RKO (cell line): ENCODE data around the gene EPC1.
"Not testable (repeated sequence)": the region's sequence is repeated elsewhere in the genome, so short reads cannot be mapped to it uniquely, and the experiment has no call there.

Experiments
- DNase-seq: peaks from one replicate; pipeline ENCODE4 v3.0.0-alpha.2; 2016; ENCODE audit warnings: low spot score

Gene EPC1

DNA sequence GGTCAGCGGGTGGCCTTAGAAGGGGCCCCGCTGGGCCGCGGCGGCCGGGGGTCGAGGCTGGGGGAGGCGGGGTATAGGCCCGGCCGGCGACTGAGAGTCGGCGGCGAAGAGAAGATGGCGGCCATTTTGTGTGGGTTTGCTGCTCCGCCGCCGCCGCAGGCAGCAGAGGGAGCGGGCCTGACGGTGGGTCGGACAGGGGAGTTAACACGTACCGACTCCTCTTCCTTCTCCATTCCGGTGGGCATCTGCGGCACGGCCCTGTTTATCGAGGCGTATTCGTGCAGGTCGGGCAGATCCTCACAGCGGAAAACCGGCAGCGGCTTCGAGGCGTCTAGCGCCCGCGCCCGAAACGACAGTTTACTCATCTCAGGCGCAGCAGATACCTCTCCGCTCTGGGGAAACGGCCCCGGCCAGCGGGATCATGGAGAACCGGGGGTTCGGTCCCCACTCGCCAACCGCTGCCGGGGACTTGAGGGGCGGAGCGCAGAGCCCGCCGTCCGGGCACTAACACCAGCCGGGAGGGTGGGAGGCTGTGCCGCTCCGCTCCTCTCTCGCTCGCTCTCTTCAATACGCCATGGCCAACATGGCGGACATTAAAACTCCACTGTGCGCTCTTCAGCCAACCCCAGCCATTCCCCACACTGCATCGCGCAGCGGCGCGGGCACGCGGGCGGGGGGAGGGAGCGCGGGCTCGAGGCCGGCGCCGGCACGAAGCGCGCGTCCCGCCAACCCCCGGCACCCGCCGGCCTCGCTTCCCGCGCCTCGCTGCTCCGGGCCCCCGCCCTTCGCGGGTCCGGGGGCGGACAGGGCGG, at the start of gene EPC1:
EPC1 (minus strand) TSS at position 608 of the 812 bp plus-strand sequence; CDS start at position 365, 243 bp downstream.
- peak; percentile 90 for DNase-seq

- DNase-seq, result no peak
These were observed 47.0 kb upstream of the EPC1 start for GRCh38 chr10:32393911-32394310.

- not testable (repeated sequence) for DNase-seq
These were observed 45.3 kb upstream of the EPC1 start for GRCh38 chr10:32392284-32392683.

GRCh38 chr10:32390193-32390592, 43.2 kb upstream of the EPC1 start:
- DNase-seq, result no peak

- DNase-seq, result no peak
These were observed 41.5 kb upstream of the EPC1 start for GRCh38 chr10:32388258-32389027.

GRCh38 chr10:32386623-32387260, 39.8 kb upstream of the EPC1 start:
- peak; percentile 25 for DNase-seq

GRCh38 chr10:32384171-32384570, 37.2 kb upstream of the EPC1 start:
- no peak for DNase-seq

GRCh38 chr10:32381165-32381564, 34.2 kb upstream of the EPC1 start:
- DNase-seq, result no peak

DNA sequence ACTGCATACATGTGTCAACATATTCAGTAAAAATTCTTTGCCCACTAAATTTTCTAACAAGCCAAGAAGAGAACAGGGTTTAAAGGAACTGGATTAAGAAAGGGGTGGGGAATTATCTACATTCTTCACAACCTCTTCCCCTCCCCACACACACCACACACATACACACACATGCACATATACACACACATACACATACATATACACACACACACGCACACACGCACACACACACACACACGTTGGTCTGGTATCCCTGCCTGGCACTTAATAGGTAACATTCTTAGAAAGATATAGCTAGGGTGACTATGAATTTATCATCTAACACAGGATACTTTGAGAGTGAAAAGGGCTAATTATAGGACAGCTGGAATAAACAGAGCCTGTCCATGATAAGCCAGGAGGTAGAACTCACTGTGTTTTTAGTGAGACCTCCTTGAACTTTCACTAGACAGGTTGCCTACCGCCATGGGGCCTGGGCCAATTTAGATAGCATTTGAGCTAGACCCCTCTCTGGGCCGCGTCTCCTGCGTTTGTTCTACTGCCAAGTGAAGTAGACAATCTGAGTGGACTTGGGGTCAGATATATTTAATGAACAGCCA, 33.1 kb upstream of the EPC1 start:
- DNase-seq, result no peak

GRCh38 chr10:32379318-32379949, 32.5 kb upstream of the EPC1 start:
- peak; percentile 83 for DNase-seq

DNA sequence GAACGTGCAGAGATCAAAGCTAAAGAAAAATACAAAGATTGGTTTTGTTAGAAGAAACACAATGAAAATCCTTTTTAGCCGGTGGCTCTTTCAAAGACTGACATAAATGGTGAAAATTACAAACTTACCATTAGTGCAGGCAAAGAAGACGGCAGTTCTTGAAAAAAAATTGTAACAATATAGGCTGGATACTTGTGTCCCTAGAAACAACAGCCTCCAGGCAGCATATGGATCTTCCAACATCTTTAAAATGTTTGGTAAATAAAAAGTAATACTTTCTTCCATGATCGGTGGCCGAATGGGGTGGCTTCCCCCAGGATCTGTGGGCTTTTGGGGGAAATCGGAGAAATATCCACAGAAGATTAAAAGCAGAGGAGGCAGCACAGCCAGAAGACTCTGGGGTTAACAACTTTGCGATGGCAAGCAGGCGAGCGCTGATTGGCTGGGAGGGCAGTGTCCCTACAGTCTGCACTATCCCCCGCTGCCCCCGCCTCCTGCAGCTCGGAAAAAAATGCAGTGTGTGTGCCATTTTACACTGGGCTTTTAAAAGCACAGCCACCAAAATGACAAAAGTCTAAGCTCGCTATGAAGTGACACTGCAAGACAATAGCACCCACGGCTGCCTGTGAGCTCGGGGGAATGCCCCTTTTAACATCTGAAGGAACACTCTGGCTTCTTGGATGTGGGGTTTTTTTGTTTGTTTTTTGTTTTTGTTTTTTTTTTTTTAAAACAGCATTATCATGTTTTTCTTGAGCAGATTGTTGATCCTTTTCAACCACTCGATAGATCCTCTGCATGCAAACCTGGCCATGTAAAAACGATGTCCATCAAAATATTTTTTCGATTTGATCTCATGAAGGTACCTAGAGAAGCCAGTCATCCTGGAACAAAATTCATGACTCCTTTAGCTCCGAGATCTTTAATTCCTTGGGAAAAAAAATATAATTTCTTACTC, 31.7 kb upstream of the EPC1 start:
- peak; percentile 98 for DNase-seq

- DNase-seq, result peak; percentile 85
These were observed 30.7 kb upstream of the EPC1 start for GRCh38 chr10:32377458-32378259.

DNA sequence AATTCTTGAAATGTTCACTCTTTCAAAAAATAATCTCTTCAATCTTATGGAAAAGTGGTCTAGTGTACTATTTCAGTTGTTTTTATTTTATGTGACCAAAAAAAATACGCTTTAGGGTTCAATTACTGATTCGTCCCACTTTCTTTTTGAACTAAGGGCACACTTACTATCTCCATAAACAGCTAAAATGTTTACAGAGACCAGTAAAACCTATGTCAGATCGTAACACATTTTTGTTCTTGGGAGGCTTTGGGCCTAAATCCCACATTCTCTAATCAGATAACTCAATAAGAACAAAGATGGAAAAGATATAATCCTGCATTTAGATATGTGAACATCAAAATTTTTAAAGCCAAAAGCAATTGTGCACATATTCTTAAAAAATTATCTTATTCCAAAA, 29.8 kb upstream of the EPC1 start:
- DNase-seq, result peak; percentile 38

- peak; percentile 45 for DNase-seq
These were observed 29.1 kb upstream of the EPC1 start for GRCh38 chr10:32376097-32376496.

GRCh38 chr10:32375631-32376030, 28.7 kb upstream of the EPC1 start:
- DNase-seq, result no peak

GRCh38 chr10:32374605-32375004, 27.6 kb upstream of the EPC1 start:
- DNase-seq, result no peak

GRCh38 chr10:32373496-32373895, 26.5 kb upstream of the EPC1 start:
- no peak for DNase-seq

DNA sequence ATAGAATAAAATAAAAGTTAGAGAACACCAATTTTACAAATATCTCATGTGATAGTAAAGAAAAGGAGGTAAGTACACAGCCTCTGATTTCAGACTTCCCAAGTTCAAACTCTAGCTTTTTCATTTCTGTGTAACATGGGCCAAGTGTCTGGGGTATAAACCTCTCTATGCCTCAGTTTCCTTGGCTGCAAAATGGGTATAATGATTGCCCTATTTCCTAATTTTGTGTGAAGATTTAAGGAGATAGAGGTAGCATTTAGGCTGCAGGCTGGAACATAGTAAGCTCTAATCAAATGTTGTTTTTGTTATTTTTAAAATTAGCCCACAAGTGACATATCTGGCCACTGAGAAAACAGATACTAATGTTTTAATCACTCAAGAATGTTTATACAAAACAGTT, 26.1 kb upstream of the EPC1 start:
- DNase-seq, result no peak

GRCh38 chr10:32372000-32372875, 25.3 kb upstream of the EPC1 start:
- no peak for DNase-seq
